GM21390 (cell line): ENCODE data around the gene DGUOK.
"Not testable (repeated sequence)": the region's sequence is repeated elsewhere in the genome, so short reads cannot be mapped to it uniquely, and the experiment has no call there.

ENCODE experiments used
- ATAC-seq: cut with Tn5 transposase; IDR thresholded peaks from one replicate; pipeline ENCODE4 v1.9.1; 2021; ENCODE audit not compliant: unreplicated experiment

DGUOK gene

GRCh38 chr2:73926493-73927327 is at the start of gene DGUOK:
TSS of gene DGUOK (plus strand) at chr2:73926880. CDS start at chr2:73926911, 31 bp downstream.
- ATAC-seq: peak; percentile 99

DNA sequence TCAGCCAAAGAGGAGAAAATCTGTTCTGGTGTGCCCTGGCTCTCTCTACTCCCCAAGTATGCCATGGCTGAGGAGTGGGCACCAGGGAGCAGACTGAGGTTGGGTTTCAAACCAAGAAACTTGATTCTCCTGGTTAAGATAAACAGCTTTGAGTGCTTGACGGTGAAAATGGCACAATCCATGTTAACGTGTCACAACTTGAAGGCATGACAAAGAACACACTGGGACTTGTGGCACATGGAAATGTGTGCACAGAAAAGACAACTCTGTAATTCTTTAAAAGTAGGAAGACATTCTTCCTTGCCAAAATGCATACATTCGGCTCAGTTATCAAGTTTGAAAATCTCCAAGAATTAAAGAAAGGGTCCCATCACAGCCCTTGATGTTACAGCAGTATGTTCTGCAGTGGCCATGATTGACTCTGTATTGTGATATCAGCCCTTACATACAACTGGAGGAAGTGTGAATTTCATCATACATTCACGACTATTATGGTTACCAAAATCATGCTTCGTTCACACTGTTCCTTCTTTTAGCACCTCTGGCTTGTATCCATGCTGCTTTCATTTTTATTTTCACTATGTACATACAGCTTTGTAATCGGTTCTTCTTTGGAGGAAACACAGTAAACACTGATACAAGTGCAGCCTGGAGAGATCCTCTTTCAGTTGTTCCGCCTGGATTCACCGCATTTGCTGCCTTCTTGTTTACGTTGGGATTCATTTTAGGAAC is 49.4 kb upstream of the DGUOK start:
- no peak for ATAC-seq

DNA sequence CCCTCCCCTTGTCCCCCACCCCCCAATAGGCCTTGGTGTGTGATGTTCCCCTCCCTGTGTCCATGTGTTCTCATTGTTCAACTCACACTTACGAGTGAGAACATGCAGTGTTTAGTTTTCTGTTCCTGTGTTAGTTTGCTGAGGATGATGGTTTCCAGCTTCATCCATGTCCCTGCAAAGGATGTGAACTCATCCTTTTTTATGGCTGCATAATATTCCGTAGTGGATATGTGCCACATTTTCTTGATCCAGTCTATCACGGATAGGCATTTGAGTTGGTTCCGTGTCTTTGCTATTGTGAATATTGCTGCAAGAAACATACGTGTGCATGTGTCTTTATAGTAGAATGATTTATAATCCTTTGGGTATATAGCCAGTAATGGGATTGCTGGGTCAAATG is 48.7 kb upstream of the DGUOK start:
- ATAC-seq: not testable (repeated sequence)

DNA sequence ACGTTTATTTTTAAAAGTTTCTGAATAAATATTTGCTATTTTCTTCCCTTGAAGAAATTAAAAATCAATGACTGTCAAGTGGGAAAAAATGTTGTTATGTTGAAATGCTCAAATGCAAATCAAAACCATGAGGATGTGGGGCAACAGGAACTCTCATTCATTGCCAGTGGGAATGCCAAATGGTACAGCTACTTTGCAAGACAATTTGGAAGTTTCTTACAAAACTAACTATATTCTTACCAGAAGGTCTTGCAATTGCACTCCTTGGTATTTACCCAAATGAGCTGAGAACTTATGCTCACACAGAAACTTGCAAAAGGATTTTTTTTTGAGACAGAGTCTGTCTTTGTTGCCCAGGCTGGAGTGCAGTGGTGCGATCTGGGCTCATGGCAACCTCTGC is 41.3 kb upstream of the DGUOK start:
- ATAC-seq: no peak

DNA sequence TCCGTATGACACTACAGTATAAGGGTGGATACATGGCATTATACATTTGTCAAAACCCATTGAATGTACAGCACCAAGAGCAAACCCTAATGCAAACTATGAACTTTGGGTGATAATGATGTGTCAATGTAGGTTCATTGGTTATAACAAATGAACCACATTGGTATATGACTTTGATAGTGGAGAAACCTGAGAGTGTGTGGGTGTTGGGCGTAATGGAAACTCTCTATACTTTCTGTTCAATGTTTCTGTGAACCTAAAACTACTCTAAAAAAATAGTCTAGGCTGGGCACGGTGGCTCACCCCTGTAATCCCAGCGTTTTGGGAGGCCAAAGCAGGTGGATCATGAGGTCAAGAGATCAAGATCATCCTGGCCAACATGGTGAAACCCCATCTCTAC is 40.3 kb upstream of the DGUOK start:
- no peak for ATAC-seq

GRCh38 chr2:73887596-73888353 is 38.9 kb upstream of the DGUOK start:
- ATAC-seq: not testable (repeated sequence)

GRCh38 chr2:73888388-73888787 is 38.3 kb upstream of the DGUOK start:
- no peak for ATAC-seq

- no peak for ATAC-seq
Observed at GRCh38 chr2:73889206-73889605, 37.5 kb upstream of the DGUOK start.

- ATAC-seq: no peak
Observed at GRCh38 chr2:73890301-73891092, 36.2 kb upstream of the DGUOK start.

DNA sequence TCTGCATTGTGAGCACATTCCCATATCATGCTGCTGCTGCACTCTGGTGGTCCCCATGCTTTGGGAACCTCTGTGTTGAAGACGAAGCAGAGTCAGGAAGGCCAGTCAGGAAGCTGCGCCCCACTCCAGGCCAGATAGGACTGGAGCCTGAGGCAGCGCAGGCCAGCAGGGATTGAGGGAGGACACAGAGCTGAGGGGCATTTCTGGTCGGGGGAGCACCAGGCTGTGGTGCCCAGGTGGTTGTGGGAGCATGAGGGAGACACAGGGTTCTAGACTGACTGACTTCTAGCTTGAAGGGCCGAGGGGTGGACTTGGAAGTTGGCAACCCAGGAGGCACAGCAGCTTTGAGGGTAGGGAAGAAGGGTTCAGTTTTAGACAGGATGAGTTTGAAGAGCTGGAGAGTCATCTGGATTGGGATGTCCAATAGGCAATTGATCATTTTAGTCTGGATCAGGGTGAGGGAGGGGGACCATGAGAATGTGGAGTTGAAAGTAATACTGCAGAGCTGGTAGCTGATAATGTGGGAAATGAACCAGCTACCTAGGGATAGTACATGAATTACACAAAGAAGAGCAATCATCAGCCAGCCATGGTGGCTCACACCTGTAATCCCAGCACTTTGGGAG is 35.3 kb upstream of the DGUOK start:
- no peak for ATAC-seq

DNA sequence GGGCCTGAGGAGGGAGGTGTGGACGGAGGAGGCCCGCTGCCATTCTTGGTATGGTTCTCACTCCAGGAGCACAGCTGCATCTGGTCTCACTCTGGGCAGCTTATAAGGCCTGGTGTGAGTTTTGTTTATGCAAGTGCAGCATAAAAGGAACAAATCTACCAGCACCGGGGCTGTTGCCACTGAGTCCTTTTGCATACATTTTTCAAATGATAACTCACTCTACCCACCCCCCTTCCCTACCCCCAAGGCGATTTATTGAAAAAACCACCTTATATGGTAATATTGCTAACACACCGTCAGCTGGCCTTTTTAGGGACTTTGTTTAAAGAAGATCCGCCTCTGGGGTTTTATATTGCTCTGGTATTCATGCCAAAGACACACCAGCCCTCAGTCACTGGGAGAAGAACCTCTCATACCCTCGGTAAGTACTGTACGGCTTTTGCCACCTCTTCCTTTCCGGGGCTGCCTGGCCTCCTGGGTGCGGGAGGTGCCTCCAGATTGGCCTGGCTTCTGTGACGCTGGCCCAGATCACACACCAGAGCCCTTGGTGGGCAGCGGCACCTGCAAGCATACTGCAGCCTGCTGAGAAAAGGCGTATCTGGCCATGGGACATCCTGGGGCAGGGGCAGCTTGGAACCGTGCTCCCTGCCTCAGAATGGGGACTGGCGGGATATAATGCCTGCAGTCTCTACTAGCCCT is 33.9 kb upstream of the DGUOK start, which contains the start of gene ACTG2:
Gene ACTG2, plus strand, starts transcription at position 378 of the 699 bp plus-strand sequence. CDS start 8,304 bp downstream, outside the sequence.
- no peak for ATAC-seq

DNA sequence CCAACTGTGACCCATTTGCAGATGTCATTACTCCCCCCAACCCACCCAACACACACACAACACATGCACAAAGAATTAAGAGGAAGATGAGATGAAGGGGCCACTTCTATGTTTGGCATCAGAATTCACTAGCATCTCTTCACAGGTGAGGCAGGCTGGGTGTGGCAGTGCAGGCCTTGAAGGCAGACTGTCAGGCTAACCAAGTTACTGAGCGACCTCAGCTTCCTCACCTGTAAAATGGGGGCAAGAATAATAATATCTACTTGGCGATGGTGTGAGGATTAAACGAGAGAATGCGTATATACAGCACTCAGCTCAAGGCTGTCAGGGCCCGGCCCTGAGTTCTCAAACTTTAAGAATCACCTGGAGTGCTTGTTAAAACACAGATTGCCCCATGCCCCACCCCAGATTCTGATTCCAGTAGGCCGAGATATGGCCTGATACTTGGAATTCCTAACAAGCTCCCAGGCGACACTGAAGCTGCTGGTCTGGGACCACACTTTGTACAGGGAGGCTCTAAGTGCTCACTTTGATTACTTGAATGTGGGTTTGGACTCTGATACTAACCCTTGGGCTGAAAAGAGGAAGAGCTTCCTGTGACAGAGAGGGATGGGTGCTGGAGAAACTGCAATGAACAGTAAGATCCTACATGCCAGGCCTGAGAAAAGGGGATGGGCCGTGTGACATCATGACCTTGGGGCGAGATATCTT is 32.8 kb upstream of the DGUOK start:
- ATAC-seq: no peak

DNA sequence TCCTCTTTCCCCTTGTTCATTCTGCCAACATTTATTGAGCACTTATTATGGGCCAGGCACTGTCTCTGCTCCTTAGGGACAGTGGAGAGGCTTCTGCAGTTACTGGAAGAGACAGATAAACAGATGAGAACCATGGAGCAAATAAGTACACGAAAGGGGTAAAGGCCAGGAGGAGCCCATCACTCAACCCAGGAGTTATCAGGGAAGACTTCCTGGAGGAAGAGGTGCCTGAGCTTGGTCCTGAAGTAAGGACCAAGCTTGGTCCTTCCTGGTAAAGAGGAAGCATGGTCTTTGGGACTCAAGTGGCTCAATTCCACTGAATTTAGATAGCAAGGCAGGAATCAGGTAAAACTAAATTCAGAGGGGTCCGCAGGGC is 32.2 kb upstream of the DGUOK start:
- ATAC-seq: no peak

DNA sequence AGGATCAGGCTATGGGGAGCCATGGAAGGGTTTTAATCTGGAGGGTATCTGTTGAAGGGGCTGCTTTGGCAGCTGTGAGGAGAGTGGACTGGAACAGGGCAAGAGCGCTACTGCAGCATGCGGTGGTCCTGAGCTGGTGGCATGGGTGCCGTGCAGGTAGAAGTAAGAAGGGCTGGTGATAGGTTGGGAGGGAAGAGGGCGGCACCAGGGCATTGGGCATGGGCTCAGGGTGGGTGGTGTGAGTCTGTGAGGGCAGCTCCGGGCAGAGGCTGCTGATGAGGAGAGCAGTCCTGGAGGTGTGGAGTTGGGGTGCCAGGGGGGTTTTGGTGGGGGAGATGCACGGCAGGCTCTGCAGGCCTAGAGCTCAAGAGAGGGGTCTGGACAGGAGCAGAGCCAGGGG is 31.8 kb upstream of the DGUOK start:
- ATAC-seq: no peak

- ATAC-seq: no peak
Observed at GRCh38 chr2:73895473-73895872, 31.2 kb upstream of the DGUOK start.

DNA sequence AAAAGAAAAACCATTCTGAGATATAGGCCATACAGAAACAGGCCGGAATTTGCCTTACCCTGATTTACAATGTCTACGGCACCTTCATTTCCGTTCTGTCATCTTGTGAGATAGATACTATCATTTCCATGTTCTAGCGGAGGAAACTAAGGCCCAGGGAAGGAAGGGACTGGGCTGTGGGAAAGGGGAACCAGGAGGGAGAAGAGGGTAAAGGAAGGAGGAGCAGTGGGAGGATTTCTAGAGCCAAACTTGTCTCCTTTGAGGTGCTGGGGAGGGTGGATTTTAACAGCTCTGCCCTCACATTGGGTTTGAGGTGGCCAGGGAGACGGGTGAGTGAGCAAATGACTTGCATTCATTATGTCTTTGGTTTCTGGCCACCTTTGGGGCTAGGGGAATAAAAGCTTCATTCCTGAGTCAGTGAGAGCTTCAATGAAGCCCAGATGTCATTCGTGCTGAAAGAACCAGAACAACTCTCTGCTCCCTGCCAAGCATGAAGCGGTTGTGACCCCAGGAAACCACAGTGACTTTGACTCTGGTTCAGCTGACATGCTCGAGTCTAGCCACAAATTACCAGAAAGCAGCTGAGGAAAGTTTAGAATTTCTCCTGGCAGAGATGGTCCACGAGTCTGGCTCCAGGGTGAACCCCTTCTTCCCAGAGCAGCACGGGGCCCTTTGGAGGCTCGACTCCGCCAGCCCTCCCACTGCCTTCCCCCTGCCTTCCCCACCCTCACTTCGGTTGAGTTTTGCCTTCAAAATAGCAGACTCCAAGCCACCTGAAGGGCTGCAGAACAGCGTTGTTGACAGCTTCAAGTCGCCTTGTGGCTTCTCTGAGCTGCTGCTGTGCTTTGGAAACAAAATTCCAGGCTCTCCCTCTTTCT is 30.1 kb upstream of the DGUOK start:
- ATAC-seq: no peak

DNA sequence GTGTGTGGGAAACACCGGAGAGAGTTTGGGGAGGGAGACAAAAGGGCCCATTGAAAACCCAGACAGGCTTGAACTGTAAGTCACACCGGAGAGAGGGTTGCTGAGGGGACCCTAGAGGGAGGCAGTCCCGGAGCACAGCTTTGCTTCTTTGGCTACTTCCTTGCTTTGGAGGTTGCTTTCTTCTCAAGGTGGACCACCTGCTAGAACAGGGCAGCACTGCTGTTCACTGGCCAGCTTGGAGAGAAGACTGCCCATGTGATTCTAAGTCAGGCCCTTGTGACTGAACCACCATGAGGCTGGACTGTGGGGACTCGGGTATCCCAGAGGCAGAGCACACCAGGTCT is 29.5 kb upstream of the DGUOK start:
- ATAC-seq: no peak

GRCh38 chr2:73897934-73898333 is 28.7 kb upstream of the DGUOK start:
- no peak for ATAC-seq
